GM18861 (cell line): Measurements from ENCODE around the gene HGS.
A peak's percentile ranks its signal among the peaks of the same experiment; 100 is the strongest.

Experiments
- ATAC-seq: cut with Tn5 transposase; IDR thresholded peaks from one replicate; pipeline ENCODE4 v1.9.1; 2021; ENCODE audit not compliant: unreplicated experiment

Gene HGS

GRCh38 chr17:81683584-81684441 is at the start of gene HGS, which contains the start of gene ARL16:
Gene HGS (plus strand): TSS chr17:81684011. CDS start chr17:81684067, 56 bp downstream.
Gene ARL16 (minus strand): TSS chr17:81683797. CDS start chr17:81683753, 44 bp downstream.
- ATAC-seq, result peak; percentile 90

DNA sequence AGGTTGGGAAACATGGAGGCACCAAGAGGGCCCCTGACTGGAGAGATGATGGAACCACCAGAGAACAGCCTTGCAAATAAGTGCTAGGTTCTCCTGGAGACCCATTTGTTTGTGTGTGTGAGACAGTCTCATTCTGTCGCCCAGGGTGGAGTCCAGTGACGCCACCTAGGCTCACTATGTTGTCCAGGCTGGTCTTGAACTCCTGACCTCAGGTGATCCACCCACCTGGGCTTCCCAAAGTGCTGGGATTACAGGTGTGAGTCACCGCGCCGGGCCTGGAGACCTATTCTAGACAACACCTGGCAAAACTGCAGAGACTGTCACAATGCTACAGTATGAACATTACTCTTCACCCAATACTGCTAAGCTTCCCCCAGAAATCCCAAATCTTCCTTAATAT is 48.4 kb upstream of the HGS start:
- no peak for ATAC-seq

DNA sequence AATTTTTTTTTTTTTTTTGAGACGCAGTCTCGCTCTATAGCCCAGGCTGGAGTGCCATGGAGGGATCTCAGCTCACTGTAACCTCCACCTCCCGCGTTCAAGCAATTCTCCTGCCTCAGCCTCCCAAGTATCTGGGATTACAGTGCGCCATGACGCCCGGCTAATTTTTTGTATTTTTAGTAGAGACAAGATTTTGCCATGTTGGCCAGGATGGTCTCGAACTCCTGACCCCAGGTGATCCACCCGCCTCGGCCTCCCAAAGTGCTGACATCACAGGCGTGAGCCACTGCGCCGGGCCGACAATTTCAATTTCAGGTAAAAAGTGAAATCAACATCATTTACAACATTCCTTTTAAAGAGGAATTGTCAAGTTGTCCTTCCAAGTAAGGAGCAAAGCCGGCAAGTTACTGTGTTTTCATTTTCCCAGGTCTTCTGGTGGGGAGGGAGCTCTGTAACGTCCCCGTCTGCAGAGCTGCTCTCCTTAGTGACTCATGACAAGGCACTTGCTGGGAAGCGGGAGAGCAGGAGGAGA is 47.8 kb upstream of the HGS start:
- ATAC-seq, result no peak

DNA sequence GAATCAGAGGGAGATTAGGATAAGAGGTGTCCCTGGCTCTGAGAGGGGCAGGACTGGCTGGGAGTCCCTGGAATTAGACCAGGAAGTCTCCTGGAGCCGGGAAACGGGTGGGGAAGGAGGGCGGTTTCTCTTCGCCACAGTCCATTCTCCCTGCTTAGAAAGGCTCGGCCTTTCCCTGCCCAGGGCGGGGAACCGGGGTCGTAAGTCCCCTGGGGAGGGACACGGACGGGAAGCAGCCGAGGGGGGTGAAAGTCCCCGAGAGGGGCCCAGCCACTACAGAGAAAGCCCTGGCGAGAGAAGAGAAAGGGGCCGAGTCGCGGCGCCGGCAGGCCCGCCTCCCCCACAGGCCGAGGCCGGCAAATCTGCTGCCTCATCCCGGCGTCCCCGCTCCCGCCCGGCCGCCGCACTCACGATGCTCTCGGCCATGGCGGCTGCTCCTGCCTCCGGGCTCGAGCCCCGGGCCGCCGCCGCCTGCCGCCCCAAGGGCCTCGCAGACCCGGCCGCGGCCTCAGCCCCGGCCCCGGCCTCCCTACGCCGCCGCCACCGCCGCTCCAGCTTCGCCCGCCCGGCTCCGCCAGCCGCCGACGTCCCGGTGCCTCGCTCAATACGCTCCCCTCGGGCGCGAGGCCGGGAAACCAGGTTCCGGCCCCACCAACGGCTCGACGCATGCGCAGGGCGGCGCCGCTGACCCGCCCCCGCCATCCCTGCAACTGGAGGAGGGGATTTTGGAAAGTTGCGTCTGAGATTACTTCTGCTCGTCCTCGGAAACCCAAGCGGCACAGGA is 47.1 kb upstream of the HGS start, which contains the start of the genes NPLOC4 and TSPAN10:
NPLOC4 (minus strand) TSS at position 608 of the 784 bp plus-strand sequence; CDS start at position 426, 182 bp downstream.
TSPAN10 (plus strand) TSS at position 692 of the 784 bp plus-strand sequence. CDS start 5,217 bp downstream, outside the sequence.
- ATAC-seq, result peak; percentile 77

DNA sequence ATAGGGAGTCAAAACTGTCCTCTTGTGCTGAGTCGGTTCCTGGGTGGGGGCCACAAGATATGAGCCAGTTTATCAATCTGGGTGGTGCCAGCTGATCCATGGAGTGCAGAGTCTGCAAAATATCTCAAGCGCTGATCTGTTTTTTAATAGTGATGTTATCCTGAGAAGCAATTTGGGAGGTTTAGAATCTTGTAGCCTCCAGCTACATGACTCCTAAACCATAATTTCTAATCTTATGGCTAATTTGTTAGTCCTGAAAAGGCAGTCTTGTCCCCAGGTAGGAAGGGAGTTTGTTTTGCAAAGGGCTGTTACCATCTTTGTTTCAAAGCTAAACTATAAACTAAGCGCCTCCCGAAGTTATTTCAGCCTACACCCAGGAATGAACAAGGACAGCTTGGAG is 45.1 kb upstream of the HGS start:
- ATAC-seq, result no peak

- no peak for ATAC-seq
These were observed 43.8 kb upstream of the HGS start for GRCh38 chr17:81640011-81640410.

DNA sequence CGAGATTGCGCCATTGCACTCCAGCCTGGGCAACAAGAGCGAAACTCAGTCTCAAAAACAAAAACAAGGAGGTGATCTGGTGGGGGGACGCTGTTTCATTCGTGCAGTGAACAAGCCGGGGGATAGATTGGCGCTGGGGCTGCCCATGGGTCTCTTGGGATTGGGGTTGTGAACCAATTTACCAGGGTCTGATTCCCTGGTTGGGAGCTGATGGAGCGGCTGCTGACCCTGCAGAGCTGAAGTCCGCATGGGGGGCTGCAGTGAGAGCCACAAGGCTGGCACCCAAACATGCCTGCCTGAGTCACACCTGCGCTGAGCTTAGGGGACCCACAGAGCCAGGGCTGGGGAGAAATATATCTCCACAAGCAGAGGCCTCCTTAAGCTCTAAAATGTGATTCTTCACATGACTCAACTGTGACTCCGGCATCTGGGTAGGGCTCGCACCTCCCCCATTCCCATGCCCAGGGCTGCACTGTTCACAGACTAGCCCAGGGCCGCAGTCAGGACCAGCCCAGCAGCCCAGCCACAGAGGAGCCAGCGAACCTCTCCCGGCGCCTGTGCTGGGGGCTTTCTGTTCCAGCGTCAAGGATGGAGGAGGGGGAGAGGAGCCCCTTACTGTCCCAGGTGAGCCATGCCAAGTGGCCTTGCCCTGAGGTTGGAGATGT is 41.9 kb upstream of the HGS start:
- ATAC-seq, result no peak

- ATAC-seq, result no peak
These were observed 39.3 kb upstream of the HGS start for GRCh38 chr17:81644496-81644895.

DNA sequence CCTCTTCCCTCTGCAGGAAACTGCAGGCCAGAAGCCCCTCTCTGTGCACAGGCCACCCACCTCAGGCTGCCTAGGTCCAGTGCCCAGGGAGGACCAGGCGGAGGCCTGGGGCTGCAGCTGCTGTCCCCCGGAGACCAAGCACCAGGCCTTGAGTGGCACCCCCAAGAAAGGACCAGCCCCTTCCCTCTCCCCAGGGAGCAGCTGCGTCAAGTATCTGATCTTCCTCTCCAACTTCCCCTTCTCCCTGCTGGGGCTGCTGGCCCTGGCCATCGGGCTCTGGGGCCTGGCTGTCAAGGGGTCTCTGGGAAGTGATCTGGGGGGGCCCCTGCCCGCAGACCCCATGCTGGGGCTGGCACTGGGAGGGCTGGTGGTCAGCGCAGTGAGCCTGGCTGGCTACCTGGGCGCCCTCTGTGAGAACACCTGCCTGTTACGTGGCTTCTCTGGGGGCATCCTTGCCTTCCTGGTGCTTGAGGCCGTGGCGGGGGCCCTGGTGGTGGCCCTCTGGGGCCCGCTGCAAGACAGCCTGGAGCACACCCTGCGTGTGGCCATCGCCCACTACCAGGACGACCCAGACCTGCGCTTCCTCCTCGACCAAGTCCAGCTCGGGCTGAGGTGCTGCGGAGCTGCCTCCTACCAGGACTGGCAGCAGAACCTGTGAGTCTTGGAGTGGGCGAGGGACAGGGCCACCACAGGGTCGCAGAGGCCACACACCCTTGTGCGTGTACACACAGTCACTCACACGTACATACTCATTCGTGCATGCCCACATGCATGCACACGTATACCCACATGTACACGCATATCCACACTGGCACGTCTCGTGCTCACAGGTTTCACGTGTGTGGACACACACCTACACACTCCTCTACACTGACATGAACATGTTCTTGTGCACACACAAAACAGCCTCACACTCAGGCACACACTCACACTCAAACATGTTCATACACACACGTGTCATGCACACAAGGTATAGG is 38.5 kb upstream of the HGS start:
- ATAC-seq, result no peak

DNA sequence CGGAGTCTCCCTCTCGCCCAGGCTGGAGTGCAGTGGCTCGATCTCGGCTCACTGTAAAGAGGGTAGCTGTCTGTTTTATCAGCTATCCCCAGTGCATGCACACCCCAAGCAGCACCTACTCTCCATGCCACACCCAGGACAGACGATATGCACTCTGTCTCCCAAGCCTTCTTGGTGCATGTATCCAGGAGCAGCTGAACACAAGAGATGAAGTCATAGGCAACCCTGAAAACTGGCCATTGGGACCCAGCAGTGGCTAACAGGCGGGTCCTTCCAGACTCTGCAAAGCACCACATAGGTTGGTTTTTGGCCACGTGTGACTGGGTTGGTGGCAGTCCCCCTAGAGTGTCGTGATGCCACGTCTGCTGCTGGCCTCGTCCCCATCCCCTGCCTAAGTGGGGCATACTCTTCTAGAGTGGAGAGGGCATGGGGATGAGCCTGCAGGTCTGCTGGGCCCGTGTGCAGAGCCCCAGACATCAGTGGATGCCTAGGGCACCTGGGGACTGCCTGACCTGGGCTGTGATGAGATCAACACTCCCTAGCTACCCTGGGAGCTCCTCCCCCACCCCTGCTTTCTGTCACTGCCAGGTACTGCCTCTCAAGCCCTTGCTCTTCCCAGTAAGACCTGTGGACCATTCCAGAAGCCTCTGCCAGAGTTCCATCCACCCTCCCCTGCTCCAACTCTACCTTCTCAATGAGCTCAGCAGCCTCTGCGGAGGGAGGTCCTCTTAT is 36.8 kb upstream of the HGS start:
- ATAC-seq, result no peak

DNA sequence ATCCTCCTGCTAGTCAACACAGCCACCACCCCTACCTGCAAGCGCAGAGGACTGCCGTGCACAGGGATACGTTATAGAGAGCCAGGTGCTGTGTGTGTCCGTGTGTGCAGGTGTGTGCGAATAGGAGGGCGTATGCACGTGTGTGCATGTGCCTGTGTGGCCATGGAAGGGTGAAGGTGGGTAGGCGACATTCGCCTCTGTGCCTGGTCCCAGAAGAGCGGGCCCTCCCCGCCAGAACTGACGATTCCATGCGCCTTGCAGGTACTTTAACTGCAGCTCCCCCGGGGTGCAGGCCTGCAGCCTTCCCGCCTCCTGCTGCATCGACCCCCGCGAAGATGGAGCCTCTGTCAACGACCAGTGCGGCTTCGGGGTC is 36.2 kb upstream of the HGS start:
- ATAC-seq, result no peak

GRCh38 chr17:81648013-81648706 is 35.7 kb upstream of the HGS start:
- no peak for ATAC-seq

DNA sequence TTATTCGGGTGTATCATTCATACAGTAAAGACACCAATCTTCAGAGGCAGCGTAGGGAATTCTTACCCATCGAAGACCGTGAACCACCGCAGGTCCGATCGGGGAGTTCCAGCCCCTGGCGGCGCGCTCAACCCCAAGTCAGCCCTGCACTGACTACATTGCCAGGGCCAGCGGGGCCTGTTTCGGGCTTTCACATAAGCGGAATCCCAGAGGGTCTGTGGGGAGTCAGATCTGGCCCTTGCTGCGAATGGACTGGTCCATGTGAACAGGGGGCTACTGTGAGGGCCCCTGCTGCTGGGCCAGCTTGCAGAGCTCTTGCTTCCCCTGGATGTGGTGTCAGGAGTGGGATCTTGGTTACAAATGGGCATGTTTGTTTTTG is 35.1 kb upstream of the HGS start:
- ATAC-seq, result no peak

GRCh38 chr17:81650951-81651350 is 32.9 kb upstream of the HGS start:
- ATAC-seq, result no peak

DNA sequence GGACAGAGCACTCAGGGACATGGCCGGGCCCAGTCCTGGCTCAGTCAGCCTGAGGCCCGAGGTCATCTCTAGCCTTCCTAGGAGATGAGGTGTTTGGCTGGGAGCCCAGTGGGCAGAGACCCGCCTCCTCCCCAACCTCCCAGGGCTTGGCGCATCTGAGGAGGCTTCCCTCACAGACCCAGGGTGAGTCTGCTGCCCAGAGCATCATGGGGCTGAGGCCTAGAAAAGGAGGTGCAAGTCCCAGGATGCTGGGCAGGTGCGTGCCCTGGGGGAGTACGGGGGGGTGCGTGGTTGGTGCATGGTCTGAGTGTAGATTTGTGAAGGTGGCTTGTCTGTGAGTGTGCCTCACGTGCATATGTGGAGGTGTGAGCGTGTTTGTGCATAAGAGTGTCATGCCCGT is 32.1 kb upstream of the HGS start:
- ATAC-seq, result no peak

- no peak for ATAC-seq
These were observed 30.7 kb upstream of the HGS start for GRCh38 chr17:81652906-81653771.

DNA sequence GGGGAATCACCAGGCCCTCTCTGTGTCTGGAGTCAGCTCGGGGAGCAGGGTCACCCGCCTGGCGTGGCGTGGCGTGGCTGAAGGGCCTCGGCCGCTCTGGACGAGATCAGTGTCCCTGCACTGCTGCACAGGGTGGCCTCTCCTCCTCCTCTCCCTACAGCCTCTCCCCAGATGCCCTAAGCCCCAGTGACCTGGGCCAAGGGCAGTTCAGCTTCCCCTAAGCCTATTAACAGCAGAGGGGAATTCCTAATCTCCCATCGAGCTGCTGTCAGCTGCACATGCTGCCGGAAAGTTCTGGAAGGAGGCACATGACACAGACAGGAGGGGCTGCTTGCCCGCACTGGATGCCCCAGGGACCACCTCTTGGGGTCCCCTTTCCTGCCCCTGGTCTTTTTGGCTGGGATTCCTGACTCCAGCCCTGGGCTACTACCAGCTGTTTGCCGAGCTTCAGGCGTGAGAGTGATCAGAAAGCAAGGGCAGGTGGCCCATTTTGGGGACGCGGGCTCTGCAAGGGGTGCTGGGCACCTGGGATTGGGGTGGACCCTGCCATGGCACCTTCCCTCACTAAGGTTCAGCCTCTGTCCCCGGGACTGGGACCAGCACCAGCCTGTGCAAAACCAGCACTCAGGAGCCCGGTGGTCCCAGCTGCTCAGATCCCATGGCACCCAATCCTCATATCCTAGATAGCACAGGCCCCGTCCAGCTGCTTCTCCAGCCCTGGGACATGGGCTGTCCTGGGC is 28.3 kb upstream of the HGS start:
- no peak for ATAC-seq
